Esophagus muscularis mucosa (tissue), 4 donors: Measurements from ENCODE around the gene C4orf54.

Experiments used
- EP300 ChIP-seq: sonication (generic); formaldehyde crosslinking; IDR thresholded peaks from one replicate; pipeline ENCODE4 v1.6.1; 2017; ENCODE audit warnings: antibody characterized with exemption
- POLR2A ChIP-seq: fragments of 450-650 bp; IDR thresholded peaks from one replicate; pipeline ENCODE4 v1.6.1; 2017; ENCODE audit warnings: antibody characterized with exemption, moderate library complexity, mild to moderate bottlenecking, low read depth
- POLR2AphosphoS5 ChIP-seq, 2 donors: sonication (generic); formaldehyde crosslinking; IDR thresholded peaks; one replicate each; pipeline ENCODE4 v1.6.1; 2017; ENCODE audit warnings: antibody characterized with exemption in 2 of 2
- TF ChIP-seq, protein P1 (sequence below), 3 experiments: fragments of 200-600 bp in 2 of 3; fragments of 450-650 bp in 1 of 3; sonication (generic) in 2 of 3; IDR thresholded peaks; one replicate each; pipeline ENCODE4 v1.5.1; 2017 to 2019; ENCODE audit warnings: antibody characterized with exemption in 3 of 3, mild to moderate bottlenecking in 2 of 3, moderate library complexity in 1 of 3

- TF ChIP-seq POLR2AphosphoS5 (IDR thresholded peaks at IDR 0.05) = no peak
- TF ChIP-seq, protein P1, sequence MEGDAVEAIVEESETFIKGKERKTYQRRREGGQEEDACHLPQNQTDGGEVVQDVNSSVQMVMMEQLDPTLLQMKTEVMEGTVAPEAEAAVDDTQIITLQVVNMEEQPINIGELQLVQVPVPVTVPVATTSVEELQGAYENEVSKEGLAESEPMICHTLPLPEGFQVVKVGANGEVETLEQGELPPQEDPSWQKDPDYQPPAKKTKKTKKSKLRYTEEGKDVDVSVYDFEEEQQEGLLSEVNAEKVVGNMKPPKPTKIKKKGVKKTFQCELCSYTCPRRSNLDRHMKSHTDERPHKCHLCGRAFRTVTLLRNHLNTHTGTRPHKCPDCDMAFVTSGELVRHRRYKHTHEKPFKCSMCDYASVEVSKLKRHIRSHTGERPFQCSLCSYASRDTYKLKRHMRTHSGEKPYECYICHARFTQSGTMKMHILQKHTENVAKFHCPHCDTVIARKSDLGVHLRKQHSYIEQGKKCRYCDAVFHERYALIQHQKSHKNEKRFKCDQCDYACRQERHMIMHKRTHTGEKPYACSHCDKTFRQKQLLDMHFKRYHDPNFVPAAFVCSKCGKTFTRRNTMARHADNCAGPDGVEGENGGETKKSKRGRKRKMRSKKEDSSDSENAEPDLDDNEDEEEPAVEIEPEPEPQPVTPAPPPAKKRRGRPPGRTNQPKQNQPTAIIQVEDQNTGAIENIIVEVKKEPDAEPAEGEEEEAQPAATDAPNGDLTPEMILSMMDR (IDR thresholded peaks at IDR 0.05) = no peak
- no peak for TF ChIP-seq POLR2A
- no peak for TF ChIP-seq EP300
Observed at GRCh38 chr4:99628040-99628439, 29.6 kb downstream of the C4orf54 start.
